GM21723 (cell line): ENCODE measurements around the gene USP49.

Experiments used
- ATAC-seq: cut with Tn5 transposase; IDR thresholded peaks from one replicate; pipeline ENCODE4 v1.9.1; 2021; ENCODE audit warnings: mild to moderate bottlenecking, moderate library complexity; ENCODE audit not compliant: unreplicated experiment

Gene USP49

DNA sequence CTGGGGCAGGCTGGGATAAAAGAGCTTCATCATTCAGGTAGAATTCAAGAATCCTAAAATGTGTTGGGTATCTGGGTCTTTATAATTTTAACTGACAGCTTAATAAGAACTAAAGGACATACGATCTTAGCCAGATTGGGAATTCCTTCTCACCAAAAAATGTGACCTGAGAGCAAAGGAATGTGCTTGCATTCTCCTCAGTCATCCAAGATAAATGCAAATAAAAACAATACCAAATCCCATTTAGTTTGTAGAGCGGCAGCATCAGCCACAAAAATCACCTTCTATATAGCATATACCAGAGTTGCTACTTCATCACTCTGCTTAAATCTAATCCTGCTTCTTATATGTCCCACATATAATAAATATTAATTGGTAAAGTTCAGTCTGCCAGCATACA is 16.9 kb downstream of the USP49 start:
- ATAC-seq: no peak

DNA sequence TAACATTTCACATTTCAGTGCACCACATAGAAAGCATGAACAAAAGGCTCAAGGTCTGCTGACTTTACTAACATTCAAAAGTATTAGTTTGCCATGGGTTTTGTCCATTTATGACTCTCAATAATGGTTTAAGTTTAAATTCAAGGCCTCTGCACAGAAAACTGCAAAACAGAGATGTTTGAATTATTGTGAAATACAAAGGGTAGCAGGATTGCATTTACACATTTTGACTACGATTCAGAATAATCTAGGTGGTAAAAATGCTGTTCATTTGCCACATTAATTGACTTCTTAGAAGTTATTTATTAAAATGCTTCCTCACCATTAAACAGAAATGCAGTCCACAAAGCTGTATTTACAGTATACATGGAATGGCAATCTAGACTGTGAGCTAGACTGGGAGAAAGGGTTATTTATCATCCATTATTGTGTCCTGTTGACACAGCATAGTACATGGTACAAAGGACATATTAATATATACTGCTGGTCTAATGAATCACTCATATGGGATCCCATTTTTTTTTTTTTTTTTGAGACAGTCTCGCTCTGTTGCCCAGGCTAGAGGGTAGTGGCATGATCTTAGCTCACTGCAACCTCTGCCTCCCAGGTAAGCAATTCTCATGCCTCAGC is 18.0 kb downstream of the USP49 start:
- no peak for ATAC-seq

DNA sequence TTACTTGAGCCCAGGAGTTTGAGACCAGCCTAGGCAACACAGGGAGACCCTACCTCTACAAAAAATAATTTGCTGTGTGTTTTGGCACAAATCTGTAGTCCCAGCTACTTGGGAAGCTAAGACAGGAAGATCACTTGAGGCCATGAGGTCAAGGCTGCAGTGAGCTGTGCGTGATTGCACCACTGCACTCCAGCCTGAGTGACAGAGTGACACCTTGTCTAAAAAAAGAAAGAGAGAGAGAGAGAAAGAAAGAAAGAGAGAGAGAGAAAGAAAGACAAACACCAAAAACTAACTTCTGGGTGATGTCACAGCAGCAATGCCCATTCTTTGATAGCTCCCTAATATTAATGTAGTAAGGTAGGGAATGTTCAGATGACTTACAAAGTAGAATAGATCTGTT is 20.4 kb downstream of the USP49 start:
- no peak for ATAC-seq

DNA sequence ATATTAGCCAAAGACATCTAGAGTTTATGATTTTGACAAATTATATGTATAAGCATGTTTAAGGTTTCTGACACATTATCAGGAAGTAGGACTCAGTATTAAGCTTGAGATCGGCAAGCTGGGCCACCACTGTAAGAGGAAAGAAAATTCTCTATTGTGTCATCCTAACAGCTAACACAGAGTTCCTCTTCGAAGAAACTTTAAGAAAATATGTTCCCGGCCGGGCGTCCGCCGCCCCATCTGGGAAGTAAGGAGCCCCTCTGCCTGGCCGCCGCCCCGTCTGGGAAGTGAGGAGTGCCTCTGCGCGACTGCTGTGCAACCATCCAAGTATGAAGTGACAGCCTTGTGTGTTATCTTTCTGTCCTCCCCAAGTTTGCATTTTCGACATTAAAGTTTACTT is 23.0 kb downstream of the USP49 start:
- no peak for ATAC-seq

DNA sequence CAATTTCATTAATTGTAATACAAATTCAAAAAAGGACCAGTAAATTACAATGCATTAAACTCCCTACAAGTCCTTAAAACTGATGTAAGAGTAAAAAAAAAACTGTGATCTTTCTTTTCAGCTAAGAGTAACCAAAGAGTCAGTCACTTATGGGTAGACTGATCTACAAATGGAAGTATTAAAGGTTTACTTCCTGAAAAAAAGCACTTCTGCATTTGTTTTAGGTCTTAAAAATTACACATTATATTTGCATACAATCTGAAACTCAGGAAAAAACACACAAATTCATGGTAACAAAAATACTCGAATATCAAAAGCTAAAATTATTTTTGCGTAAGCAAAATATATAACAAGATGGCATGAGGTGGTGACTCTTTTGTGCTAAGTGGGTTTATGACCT is 23.5 kb downstream of the USP49 start:
- ATAC-seq: no peak

DNA sequence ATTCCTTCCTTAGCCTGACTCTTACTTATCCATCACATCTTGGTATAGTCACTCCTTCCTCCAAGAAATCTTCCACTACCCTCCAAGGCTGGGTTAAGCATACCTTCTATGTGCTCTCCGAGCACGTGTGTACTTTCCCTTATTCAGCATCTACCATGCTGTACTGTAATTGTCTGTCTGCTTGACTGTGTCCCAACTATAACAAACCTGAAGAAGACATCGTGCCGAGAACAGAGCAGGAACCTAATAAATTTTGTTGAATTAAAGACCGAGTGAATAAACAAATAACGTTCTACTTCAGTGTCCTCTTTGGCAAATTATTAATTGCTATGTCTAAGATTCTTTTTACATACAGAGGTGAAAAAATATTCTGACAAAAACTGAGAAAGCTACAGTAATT is 35.8 kb downstream of the USP49 start:
- ATAC-seq: no peak

DNA sequence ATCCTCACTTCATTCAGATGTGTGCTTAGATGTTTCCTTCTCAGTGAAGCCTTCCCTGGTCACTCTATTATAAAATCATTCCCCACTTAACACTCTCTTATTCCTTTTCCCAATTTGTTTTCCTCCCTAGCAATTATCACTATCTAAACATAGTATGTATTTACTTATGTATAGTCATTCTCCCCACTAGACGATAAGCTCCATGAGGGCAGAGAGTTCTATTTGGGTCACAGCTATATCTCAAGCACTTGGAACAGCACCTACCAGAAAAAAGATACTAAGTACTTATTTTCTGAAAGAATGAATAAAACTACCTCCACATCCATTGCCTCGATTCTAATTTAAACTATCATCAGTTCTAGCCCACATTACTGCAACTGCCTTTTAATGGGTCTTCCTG is 36.5 kb downstream of the USP49 start:
- no peak for ATAC-seq

DNA sequence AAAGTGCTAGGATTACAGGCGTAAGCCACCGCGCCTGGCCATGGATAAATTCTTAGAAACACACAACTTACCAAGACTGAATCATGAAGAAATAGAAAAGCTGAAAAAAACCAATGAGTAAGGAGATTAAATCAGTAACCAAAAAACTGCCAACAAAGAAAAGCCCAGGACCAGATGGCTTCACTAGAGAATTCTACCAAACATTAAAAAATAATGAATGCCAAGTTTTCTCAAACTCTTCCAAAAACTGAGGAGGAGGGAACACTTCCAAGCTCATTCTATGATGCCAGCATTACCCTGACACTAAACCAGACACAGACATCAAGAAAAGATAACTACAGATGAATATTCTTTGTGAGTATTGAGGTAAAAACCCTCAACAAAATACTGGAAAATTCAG is 44.3 kb downstream of the USP49 start:
- ATAC-seq: no peak

DNA sequence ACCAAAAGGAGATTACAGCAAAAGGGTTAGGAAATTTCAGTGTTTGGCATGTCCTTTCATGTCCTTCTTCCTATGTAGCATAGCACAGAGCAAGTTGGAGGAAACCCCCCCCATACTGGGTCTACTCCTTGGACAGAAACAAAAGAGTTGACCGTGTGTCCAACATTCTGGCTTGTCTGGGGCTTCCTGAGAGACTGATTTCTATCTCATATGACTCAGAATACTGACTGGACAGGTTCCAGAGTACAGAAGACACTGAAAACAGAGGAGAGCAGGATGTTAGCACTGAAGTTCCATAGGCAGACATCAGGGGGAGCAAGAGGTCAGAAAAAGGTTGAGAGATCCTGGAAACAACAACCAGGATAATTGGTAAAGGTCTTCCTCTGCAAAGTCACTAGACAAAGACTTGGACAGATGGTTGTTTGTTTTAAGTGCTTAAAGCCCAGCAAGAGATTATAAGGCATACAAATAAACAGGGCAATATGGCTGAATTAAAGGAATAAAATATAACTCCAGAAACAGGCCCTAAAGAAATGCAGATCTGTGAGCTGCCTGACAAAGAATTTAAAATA is 48.4 kb downstream of the USP49 start:
- ATAC-seq: no peak

DNA sequence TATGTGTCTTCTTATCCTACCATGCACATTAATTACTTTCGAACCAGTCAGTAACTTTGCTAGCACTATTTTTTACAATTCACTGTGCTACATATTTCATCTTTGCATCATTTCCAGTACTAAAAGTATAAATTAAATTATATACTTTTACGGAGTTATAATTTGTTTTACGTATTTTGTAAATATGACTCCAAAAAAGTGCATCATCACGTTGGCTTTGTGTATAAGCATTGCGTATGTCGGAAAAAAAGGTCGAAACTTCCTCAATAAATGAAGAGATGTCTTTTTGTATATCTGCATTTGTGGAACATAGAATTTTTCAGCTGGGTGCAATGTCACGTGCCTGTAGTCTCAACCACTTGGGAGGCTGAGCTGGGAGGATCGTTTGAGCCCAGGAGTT is 52.0 kb downstream of the USP49 start:
- no peak for ATAC-seq

DNA sequence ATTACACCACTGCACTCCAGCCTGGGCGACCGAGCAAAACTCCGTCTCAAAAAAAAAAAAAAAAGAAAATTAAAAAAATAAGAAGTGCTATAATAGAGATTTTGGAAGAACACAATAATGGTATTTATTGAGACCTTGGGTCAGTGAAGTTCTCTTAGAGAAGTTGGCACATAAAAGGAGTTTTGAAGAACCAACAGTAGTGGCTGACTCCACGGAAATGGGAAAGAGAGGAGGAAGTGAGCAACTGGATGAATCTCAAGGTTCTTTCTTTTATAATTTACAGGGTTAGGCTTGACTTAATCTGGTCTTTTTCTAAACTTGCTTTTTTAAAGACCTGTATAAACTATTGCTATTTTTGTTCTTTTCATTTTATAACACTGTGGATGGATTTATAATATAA is 54.8 kb downstream of the USP49 start:
- no peak for ATAC-seq

DNA sequence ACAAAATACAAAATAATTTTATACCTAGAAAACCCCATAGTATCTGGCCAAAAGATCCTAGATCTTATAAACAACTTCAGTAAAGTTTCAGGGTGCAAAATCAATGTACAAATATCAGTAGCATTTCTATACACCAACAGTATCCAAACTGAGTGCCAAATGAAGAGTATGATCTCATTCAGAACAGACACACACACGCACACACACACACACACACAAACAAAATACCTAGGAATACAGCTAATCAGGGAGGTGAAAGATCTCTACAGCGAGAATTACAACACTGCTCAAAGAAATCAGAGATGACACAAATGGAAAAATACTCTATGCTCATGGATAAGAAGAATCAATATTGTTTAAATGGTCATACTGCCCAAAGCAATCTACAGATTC is 58.5 kb downstream of the USP49 start:
- ATAC-seq: no peak

DNA sequence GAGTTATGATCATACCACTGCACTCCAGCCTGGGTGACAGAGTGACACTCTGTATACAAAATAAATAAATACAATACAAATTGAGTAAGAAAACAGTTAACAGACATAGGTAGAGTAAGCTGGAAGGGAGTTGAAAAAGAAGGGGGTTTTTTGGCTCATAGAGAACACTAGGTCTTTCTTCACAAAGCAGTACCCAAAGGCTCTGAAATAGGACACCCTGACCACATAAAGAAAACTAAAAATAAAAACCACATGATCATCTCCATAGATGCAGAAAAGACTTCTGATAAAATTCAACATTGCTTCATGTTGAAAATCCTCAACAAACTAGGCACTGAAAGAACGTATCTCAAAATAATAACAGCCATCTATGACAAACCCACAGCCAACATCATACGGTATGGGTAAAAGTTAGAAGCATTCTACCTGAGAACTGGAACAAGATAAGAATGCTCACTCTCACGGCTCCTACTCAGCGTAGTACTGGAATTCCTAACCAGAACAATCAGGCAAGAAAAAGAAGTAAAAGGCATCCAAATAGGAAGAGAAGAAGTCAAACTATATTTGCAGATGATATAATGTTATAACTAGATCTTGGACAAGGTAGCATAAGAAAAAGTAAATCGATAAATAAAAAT is 59.0 kb downstream of the USP49 start:
- ATAC-seq: no peak

DNA sequence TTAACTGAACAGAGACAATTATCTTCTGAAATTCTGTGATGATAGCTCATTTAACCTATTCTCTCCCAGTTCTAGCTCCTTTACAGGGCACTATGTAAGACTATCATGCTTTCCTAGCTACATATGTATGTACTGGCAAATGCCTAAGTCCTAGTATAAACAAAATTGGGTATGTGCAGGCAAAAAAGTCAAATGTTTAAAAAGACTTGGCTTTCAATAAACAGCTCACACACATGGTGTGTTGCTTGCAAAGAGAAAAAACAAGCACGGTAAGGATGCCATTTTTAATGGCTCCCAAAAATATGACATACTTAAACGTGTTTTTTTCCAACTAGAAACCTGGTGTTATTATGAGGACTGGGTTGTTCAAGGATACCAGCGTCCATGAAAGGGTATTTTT is 62.9 kb downstream of the USP49 start:
- no peak for ATAC-seq

DNA sequence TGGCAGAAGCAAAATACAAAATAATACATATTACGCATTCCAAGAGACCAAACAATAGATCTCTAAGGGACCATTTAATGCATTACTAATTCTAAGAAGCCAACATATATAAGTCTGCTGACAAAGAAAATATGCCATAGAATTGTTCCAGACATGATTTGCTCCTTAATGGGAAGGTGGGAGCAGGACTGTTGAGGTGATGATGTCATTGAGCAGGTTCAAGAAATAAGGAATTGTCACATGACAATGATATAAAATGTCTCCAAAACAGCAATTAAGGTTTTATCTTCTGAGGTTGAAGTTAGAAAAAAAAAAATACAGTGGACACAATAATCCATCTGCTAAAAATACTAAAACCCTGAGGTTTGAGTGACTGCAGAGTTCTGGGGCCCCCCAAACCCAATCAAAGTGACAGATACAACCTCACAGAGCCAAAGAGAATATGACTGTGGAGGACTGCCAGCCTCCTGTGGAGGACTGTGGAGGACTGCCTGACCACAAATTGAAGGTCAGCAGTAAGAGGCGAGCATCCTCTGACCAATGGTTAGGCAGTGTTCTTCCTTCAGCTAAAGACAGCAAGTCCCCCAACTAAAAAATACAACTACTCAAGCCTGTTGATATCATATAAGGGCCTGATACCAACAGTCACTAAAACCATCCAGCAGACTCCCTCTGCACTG is 68.7 kb downstream of the USP49 start:
- ATAC-seq: no peak

DNA sequence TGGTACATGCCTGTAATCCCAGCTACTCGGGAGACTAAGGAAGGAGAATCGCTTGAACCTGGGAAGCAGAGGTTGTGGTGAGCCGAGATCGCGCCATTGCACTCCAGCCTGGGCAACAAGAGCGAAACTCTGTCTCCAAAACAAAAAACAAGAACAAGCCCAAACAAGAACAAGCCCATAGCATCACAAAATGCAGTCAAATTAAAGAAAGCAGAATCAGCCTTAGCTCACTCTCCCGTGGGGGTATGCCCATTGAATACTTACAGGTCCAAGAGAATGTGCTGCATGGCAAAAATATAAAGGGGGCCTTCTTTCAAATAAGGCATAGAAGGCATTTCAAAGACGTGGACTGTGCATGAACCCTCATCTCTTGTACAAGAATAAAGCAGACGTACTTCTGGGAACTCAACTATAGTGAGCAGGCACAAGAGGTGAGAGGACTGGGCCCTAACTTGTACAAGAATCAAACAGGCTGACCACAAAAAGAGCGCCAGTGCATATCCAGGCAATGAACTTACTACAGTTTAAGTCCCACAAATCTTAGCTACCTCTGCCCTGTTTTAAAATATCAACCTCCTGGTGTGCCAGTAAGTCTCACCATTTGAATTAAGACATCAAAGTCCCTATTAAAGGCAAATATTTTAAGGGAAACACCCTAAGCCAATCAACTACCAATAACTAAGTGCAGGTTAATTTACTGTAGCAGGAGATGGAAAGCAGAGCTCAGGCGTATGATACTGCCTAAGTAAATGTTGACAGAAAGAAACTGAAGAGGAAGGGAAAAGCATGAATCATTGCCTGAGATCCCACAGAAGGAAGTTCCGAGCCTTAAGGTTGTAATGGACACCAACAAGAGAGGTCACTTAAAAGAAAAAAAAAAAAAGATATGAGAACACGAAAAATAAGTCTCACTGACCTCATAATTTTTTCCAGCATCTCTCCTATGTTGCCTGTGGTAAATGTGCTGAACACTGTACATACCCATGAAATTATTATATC is 70.3 kb downstream of the USP49 start:
- no peak for ATAC-seq

DNA sequence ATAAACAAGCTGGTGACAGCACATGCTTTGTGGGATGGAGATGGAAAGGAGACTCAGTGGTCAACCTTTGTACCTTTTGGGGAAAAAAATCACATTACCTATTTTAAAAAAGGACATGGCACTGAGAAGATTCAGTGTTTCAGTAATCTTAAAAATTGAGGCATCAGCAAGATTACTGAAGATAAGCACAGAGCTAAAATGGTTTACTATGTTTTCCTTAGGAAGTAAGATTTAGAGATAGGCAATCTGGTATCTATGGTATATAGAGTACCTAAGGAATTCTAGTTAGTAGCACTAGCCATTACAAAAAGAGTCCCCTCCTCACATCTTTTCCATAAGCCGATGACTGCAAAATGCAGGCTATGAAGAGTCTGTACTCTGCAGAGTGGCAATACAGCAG is 72.0 kb downstream of the USP49 start:
- no peak for ATAC-seq

DNA sequence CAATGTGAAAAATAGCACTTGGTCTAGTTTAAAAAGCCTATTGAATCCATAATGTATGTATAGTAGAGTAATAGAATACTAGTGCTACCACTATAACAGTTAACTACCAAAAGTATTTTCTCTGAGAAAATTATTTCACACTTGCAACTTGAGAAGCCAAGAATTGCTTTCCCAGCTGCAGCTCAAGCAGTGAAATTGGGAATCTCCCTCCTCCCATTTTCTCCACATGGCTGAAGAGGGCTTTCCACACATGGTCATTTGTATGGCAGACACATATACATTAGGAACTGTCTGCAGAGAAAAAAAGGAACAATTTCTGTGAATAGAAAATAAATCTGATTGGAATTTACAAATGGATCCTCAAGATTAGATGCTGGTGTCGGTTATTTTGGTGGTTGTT is 73.2 kb downstream of the USP49 start:
- ATAC-seq: no peak

DNA sequence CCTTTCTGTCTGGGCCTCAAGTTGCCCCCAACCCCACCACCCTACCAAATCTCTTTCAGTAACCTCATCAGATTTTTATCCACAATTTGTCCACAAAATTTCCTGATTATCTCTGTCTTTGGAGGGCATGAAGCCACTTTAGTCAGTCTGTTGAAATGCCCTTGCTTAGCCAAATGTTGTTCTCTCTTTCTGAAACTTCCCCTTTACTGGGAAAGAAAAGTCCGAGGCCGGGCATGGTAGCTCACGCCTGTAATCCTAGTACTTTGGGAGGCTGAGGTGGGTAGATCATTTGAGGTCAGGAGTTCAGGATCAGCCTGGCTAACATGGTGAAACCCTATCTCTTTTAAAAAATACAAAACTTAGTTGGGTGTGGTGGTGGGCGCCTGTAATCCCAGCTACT is 73.9 kb downstream of the USP49 start:
- ATAC-seq: no peak

DNA sequence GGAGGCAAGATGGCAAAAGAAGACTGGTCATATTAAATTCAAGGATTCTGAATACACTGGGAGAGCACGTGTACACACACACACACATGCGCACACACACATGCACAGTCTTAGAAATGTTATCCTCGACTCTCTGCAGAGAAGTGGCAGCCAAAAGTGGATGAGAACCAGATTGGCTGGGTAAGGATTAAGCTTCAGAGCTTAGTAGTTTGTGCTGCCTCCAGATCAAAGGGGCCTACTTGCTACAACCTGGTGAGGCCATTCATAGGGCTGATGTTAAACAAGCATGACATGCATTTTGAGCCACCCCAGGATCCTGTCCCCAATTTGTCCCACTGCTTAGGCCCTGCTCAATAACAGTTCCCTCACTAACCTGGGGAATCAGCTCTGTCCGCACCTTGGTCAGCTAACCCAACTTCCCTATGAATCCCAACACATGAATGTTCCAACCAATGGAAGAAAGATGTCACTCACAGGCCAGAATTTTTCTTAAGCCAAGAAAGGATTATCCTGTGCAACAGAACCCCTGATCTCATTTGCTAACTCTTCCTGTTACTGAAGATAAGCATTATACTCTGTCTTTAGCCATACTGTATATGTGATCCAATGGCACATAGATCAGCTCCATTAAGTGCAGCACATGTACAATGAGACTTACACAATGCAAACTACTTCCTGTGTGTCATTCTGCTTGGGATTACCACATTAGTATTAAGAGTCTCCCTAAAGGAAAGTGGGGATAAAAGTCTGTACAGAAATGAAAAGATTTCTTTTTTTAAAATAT is 76.7 kb downstream of the USP49 start:
- ATAC-seq: no peak
